HEK293T (cell line): Measurements from ENCODE around the gene RAB3IP.
A peak's percentile ranks its signal among the peaks of the same experiment; 100 is the strongest.
"Not testable (repeated sequence)": the region's sequence is repeated elsewhere in the genome, so short reads cannot be mapped to it uniquely, and the experiment has no call there.

ENCODE experiments used
- CTCF ChIA-PET: fragments of 350-600 bp; formaldehyde crosslinking; extraction: SDS; loops from one replicate; lab custom pipeline; 2021; ENCODE audit warnings: antibody characterized with exemption, inconsistent platforms; lab: Yijun Ruan, JAX
- POLR2A ChIA-PET: fragments of 350-600 bp; formaldehyde crosslinking; extraction: SDS; loops from one replicate; lab custom pipeline; 2020; ENCODE audit warnings: antibody characterized with exemption, inconsistent platforms; lab: Yijun Ruan, JAX
- DNase-seq: peaks from one replicate; pipeline ENCODE4 v3.0.0; 2012; ENCODE audit warnings: mixed read lengths; ENCODE audit errors: extremely low spot score
- ARNT ChIP-seq: fragments of 450-650 bp; IDR thresholded peaks from 2 replicates; pipeline ENCODE4 v1.6.1; 2017; ENCODE audit warnings: mild to moderate bottlenecking
- BHLHE40 ChIP-seq: fragments of 450-650 bp; IDR thresholded peaks from 2 replicates; pipeline ENCODE4 v1.6.1; 2016; ENCODE audit warnings: mild to moderate bottlenecking, moderate library complexity, borderline replicate concordance
- CTBP1 ChIP-seq: fragments of 450-650 bp; IDR thresholded peaks from 2 replicates; pipeline ENCODE4 v1.6.1; 2016; ENCODE audit warnings: borderline replicate concordance
- ELF4 ChIP-seq: fragments of 450-650 bp; IDR thresholded peaks from 2 replicates; pipeline ENCODE4 v1.6.1; 2017; ENCODE audit warnings: antibody characterized with exemption
- FOXA1 ChIP-seq: fragments of 450-650 bp; IDR thresholded peaks from 2 replicates; pipeline ENCODE4 v1.6.1; 2016; ENCODE audit warnings: mild to moderate bottlenecking
- FOXK2 ChIP-seq: fragments of 450-650 bp; IDR thresholded peaks from 2 replicates; pipeline ENCODE4 v1.6.1; 2016; ENCODE audit warnings: mild to moderate bottlenecking
- FOXM1 ChIP-seq: fragments of 450-650 bp; IDR thresholded peaks from 2 replicates; pipeline ENCODE4 v1.6.1; 2017; ENCODE audit warnings: mild to moderate bottlenecking, borderline replicate concordance
- HDGF ChIP-seq: fragments of 450-650 bp; IDR thresholded peaks from 2 replicates; pipeline ENCODE4 v1.6.1; 2017; ENCODE audit warnings: antibody characterized with exemption, borderline replicate concordance
- L3MBTL2 ChIP-seq: fragments of 450-650 bp; conservative IDR thresholded peaks from 2 replicates; pipeline ENCODE4 v1.6.1; 2016; ENCODE audit warnings: mild to moderate bottlenecking
- LEF1 ChIP-seq: fragments of 450-650 bp; IDR thresholded peaks from 2 replicates; pipeline ENCODE4 v1.6.1; 2017; ENCODE audit warnings: mild to moderate bottlenecking, borderline replicate concordance
- NFRKB ChIP-seq: fragments of 450-650 bp; IDR thresholded peaks from 2 replicates; pipeline ENCODE4 v1.6.1; 2016; ENCODE audit warnings: mild to moderate bottlenecking, moderate library complexity
- SP1 ChIP-seq: fragments of 450-650 bp; IDR thresholded peaks from 2 replicates; pipeline ENCODE4 v1.6.1; 2017
- SUZ12 ChIP-seq: fragments of 450-650 bp; IDR thresholded peaks from 2 replicates; pipeline ENCODE4 v1.6.1; 2016; ENCODE audit warnings: mild to moderate bottlenecking
- TARDBP ChIP-seq: fragments of 450-650 bp; IDR thresholded peaks from 2 replicates; pipeline ENCODE4 v1.6.1; 2016
- ZNF384 ChIP-seq: fragments of 450-650 bp; IDR thresholded peaks from 2 replicates; pipeline ENCODE4 v1.6.1; 2016
- TF ChIP-seq, protein P1 (sequence below): fragments of 450-650 bp; IDR thresholded peaks from 2 replicates; pipeline ENCODE4 v1.6.1; 2016

The RAB3IP gene

DNA sequence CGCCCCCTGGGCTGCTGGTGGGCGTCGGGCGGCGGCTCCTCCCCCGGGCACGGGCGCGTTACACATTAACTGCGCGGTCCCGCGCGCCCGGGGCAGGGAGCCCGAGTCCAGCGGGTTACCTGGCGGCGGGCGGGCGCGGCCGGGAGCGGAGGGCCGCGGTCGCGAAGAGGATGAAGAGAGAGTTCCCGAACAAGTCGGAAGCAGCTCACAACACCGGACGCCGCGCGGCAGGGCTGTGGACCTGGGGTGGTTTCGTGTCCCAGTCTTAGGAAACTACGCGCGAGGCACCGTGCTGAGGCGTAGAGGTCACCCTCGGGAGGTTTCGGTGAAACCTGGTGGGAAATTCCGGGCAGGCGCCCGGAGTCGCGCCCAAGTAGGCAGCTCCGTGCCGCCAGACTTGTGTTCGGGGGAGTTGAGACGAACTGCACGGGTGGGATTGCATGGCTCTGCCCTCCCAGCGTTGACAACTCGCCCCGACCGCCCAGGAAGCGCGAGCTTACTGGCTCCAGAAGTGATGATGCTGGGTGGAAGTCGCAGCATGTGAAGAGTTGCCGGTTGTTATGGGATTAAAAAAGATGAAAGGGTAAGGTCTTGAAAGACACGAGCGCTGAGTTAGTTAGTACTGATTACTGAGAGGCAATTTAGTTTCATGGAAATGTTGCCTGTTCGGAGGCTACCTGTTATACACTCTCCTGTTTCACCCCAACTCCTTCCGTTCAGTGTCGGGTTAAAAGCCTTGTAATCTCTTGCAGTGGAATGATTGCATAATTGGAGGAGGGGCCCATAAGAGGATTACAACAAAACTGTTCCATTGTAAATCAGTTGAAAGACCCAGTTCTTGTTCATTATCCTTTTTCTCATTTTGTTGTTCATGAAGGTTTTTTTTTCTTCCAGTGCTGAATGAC, 879 bp downstream of the RAB3IP start:
- CTCF ChIA-PET: interaction anchor here (0.5 to 1.1 kb wide), 2 partner anchors 100 to 1923 kb away, joined by 3 read pairs; no protein-coding TSS in a partner anchor
- TF ChIP-seq L3MBTL2 (0 out of 2 replicates have a peak, but pooled peaks have one; percentile 20), FOXM1 (no peak)
- peak; percentile 51 for DNase-seq
- POLR2A ChIA-PET: interaction anchor here (0.6 to 1.1 kb wide), 3 partner anchors 13 to 154 kb away, joined by 3 to 4 read pairs (median 4); partner anchors contain the start of gene CCT2

DNA sequence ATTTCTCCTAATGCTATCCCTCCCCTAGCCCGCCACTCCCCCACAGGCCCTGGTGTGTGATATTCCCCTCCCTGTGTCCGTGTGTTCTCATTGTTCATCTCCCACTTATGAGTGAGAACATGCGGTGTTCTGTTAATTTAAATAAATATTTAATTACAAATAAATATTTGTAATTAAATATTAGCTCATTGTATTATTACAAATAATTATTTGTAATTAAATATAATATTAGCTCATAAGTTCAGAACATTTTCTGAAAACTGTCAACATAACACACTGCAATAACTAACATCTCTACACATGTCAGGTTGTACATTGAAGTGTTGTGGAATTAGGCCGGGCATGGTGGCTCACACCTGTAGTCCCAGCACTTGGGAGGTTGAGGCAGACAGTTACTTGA, 5.4 kb downstream of the RAB3IP start:
- CTCF ChIA-PET: interaction anchor here (0.7 kb wide), 1 partner anchor 699 kb away, joined by 3 read pairs; no protein-coding TSS in a partner anchor
- POLR2A ChIA-PET: no interaction called here

DNA sequence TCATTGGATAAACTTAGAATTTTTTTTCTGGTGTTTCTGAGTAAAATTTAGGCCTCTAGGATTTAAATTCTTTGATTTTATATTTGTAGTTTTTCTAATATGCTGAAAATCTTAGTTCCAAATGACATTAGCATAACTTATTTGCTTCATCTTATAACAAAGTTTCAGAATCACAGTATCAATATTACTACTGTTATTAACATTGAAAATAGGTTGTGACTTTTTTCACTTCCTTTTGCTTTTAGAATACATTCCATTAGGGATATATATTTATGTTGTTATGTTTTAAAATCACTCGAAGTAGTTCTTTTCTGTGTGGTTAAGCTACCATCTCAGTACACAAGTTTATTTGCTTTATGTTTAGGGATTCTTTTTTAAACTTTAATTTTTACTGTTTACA, 12.8 kb downstream of the RAB3IP start:
- ChIA-PET POLR2A (no interaction called here), CTCF (no interaction called here)
- no peak for TF ChIP-seq FOXK2
- no peak for TF ChIP-seq ELF4
- no peak for TF ChIP-seq CTBP1
- TF ChIP-seq SP1: no peak
- TF ChIP-seq, protein P1, sequence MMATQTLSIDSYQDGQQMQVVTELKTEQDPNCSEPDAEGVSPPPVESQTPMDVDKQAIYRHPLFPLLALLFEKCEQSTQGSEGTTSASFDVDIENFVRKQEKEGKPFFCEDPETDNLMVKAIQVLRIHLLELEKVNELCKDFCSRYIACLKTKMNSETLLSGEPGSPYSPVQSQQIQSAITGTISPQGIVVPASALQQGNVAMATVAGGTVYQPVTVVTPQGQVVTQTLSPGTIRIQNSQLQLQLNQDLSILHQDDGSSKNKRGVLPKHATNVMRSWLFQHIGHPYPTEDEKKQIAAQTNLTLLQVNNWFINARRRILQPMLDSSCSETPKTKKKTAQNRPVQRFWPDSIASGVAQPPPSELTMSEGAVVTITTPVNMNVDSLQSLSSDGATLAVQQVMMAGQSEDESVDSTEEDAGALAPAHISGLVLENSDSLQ: no peak
- TF ChIP-seq SUZ12: no peak
- TF ChIP-seq NFRKB: no peak
- no peak for TF ChIP-seq LEF1
- no peak for TF ChIP-seq ARNT
- TF ChIP-seq BHLHE40: no peak
- no peak for DNase-seq

More for the DNA sequence above, 5.4 kb downstream of the RAB3IP start:
- no peak for DNase-seq
- TF ChIP-seq SUZ12: no peak
- no peak for TF ChIP-seq NFRKB
- no peak for TF ChIP-seq FOXM1
- no peak for TF ChIP-seq FOXA1
- no peak for TF ChIP-seq HDGF
- TF ChIP-seq L3MBTL2: no peak
- TF ChIP-seq ELF4: no peak
- TF ChIP-seq FOXK2: no peak
- TF ChIP-seq ZNF384: no peak
- TF ChIP-seq LEF1: no peak
- no peak for TF ChIP-seq ARNT
- no peak for TF ChIP-seq TARDBP

DNA sequence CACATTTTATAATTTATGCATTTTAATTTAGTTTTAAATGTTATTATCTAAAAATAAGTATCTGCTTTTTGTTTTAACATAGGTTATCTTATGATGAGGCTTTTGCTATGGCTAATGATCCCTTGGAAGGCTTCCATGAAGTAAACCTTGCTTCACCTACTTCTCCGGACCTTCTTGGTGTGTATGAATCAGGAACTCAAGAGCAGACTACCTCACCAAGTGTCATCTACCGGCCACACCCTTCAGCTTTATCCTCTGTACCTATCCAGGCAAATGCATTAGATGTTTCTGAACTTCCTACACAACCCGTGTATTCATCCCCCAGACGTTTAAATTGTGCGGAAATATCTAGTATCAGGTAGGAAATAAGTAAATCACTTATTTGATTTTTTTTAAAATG, 16.6 kb downstream of the RAB3IP start:
- CTCF ChIA-PET: no interaction called here
- TF ChIP-seq FOXA1 (no peak), SUZ12 (no peak), TARDBP (no peak), FOXM1 (no peak), CTBP1 (no peak), ELF4 (no peak), SP1 (no peak), ARNT (no peak), HDGF (no peak), L3MBTL2 (no peak), FOXK2 (no peak), NFRKB (no peak), BHLHE40 (no peak)
- TF ChIP-seq, protein P1: no peak
- no peak for DNase-seq
- POLR2A ChIA-PET: no interaction called here

DNA sequence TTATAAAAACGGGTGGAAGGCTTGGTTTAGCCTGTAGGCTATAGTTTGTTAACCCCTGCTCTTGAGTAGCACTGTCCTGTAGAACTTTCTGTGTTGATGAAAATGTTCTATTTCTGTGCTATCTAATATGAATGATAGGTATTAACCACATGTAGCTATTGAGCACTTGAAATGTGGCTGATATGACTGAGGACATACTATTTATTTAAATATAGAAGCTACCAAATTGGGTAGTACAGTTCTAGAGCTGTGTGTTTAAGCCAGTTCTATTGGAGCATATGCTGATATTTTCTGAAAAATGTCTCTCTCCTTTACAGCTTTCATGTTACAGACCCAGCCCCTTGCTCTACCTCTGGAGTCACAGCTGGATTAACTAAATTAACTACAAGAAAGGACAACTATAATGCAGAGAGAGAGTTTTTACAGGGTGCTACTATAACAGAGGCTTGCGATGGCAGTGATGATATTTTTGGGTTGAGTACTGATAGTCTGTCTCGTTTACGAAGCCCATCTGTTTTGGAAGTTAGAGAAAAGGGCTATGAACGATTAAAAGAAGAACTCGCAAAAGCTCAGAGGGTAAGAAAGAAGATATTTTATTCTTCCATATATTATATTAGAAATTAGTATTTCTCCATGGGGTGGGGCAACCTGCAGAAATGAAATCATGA, 17.6 kb downstream of the RAB3IP start:
- TF ChIP-seq BHLHE40 (no peak), FOXM1 (no peak), FOXA1 (no peak), SP1 (no peak), ZNF384 (no peak)
- POLR2A ChIA-PET: no interaction called here
- no peak for DNase-seq
- CTCF ChIA-PET: no interaction called here

DNA sequence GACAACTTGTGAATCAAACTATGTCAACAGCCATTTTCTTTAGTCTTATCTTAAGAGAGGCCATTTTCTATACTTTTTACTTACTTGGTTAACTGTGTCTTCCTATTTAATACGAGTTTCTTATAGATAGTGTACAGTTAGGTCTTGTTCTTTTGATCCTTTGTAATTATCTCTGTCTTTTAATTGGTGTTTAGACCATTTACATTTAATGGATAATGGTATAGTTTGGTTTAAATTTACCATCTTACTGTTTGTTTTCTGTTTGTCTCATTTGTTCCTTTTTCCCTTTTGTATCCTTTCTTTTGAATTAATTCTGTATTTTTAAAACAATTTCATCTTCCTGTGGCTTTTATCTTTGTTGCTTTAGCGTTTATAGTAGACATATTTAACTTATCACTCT, 19.4 kb downstream of the RAB3IP start:
- ChIA-PET POLR2A (no interaction called here), CTCF (no interaction called here)
- no peak for TF ChIP-seq ZNF384
- TF ChIP-seq CTBP1: no peak
- no peak for TF ChIP-seq NFRKB
- no peak for TF ChIP-seq ELF4
- TF ChIP-seq L3MBTL2: no peak
- TF ChIP-seq FOXK2: no peak
- TF ChIP-seq, protein P1: no peak
- TF ChIP-seq SUZ12: no peak
- no peak for TF ChIP-seq FOXM1
- TF ChIP-seq LEF1: no peak
- TF ChIP-seq FOXA1: no peak
- no peak for TF ChIP-seq TARDBP
- no peak for TF ChIP-seq ARNT
- TF ChIP-seq HDGF: no peak
- no peak for TF ChIP-seq BHLHE40
- no peak for TF ChIP-seq SP1
- DNase-seq: no peak

DNA sequence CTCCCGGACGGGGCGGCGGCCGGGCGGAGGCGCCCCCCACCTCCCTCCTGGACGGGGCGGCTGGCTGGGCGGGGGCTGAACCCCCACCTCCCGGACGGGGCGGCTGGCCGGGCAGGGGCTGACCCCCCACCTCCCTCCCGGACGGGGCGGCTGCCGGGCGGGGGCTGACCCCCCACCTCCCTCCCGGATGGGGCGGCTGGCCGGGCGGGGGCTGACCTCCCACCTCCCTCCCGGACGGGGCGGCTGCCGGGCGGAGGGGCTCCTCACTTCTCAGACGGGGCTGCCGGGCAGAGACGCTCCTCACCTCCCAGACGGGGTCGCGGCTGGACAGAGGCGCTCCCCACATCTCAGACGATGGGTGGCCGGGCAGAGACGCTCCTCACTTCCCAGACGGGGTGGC, 20.9 kb downstream of the RAB3IP start:
- POLR2A ChIA-PET, CTCF ChIA-PET, DNase-seq: not testable (repeated sequence)
